Left ventricle myocardium superior (tissue), 1 donor: ENCODE data around the gene KRT71. TPM values are rescaled to one million over a fixed set of nuclear protein-coding genes. Genes with fewer than 3 reads are reported as not detected.

ENCODE experiments used
- ATAC-seq: fragments of 200-7000 bp; cut with Tn5 transposase; one replicate; pipeline ENCODE4 v1.9.1; 2020; ENCODE audit warnings: mild to moderate bottlenecking, moderate library complexity
- DNase-seq: peaks from one replicate; pipeline ENCODE4 v3.0.0-alpha.2; 2020
- intact Hi-C: fragments of 100-400 bp; cut with micrococcal nuclease; formaldehyde crosslinking; loops from one replicate; pipeline ENCODE4 v1.11.0; 2022
- total RNA-seq: library from RNA; stranded (reverse); fragmentation: NEBNext Ultra II Directional; extraction: Animal tissue kit (Norgen Biotek cat#: 25700); gene quantifications from one replicate; pipeline ENCODE4 v1.2.1, GENCODE V29; 2021
- donor health status: DM: no; HTN: yes; CAD: no; lungs with severe emphysema.

Gene KRT71
- total RNA-seq, 1 donor from 2014 or later = not detected

GRCh38 chr12:52527121-52527800 is 25.7 kb downstream of the KRT71 start:
- DNase-seq = no peak
- no peak for ATAC-seq
- intact Hi-C loops = no loop called here

GRCh38 chr12:52526511-52526951 is 26.4 kb downstream of the KRT71 start:
- ATAC-seq (no peak), DNase-seq (no peak)

DNA sequence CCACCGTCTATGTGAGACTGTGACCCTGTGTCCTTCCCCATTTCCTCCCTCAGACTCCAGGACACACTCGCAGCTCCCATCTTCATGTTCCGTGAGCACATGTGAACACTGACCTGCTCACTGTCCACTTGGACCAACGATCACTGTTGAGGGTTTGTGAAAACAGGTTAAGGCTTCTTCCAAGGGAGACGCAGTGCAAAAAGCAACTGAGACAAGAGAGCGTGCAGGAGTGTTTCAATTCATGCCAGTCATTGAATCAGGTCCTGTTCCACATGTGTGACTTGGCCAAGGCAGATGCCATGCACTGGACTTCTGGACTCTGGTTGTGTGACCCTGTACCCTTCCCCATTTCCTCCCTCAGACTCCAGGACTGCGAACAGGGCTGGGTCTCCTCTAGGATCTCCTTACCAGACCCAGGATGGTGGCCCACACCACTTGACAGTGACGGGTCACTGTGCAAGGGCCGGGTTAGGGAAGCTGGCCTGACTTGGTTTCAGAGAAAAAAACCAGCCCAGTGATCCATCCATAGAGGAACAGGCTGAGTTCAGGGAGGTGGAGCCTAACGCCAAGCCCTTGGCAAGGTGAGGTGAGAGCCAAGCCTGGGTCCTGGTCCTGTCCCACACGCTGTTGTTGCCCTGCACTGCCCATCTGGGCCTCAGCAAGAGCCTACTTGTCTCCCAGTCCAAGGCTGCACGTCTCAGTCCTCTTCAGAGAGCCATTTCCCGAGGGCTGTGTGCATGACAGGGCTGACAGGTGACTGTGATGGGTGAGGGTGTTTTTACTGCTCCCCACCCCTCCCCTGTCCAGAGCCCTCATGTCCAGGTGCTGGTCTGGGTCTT is 27.1 kb downstream of the KRT71 start:
- ATAC-seq (no peak), DNase-seq (no peak)
- intact Hi-C loops = no loop called here

More at GRCh38 chr12:52526511-52526951, 26.4 kb downstream of the KRT71 start:
- intact Hi-C loops = no loop called here

DNA sequence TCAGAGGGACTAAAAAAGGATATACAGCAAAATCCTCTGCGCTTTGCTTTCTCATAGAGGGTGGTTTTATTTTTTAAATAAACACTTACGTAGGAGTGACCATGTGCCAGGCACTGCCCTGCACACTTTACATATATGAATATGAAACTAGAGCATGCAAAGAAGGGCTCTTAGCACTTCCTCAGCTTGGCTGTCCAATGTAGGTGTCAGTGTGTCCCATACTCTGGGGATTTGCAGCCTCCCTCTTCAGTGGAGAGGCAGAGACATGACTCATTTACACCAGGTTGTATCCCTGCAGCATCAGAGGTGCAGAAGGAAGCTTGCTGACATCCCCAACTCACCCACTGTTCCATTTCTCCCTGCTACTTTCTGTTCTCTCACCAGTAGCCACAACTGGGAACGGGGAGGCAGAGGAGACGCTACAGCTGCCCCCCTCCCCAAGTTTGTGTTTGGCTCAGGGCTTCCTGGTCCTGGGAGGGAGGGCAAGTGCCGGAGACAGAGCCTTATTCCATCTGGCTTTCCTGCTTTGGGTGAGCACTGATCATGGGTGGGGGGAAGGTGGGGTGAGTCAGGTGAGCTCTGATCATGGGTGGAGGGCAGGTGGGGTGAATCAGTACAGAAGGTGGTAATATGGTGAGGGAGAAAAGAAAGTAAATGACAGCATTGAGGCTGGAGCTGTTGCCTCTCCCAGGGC is 27.9 kb downstream of the KRT71 start:
- DNase-seq (no peak), ATAC-seq (no peak)
- intact Hi-C loops = no loop called here

- DNase-seq = no peak
- ATAC-seq = no peak
- intact Hi-C loops = no loop called here
Observed at GRCh38 chr12:52524241-52524897, 28.6 kb downstream of the KRT71 start.

DNA sequence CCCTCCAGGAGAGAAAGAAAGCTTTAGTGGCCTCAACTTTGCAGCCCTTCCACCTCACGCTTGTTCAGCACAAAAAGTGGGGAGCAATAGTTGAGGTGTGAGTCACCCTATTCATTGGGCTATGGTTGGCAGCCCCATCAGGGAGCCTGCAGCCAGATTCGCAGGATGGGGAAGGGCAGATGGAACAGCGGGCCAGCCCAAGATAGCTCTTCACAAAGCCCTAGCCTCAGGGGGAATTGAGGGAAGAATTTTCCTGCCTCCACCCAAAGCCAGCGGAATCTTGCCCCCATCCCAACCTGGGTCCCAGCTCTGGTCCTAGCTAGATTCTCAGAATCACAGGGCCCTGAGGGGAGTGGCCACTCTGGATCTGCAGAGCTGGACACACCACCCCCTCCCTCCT is 29.1 kb downstream of the KRT71 start:
- intact Hi-C loops = no loop called here
- ATAC-seq (no peak), DNase-seq (no peak)

DNA sequence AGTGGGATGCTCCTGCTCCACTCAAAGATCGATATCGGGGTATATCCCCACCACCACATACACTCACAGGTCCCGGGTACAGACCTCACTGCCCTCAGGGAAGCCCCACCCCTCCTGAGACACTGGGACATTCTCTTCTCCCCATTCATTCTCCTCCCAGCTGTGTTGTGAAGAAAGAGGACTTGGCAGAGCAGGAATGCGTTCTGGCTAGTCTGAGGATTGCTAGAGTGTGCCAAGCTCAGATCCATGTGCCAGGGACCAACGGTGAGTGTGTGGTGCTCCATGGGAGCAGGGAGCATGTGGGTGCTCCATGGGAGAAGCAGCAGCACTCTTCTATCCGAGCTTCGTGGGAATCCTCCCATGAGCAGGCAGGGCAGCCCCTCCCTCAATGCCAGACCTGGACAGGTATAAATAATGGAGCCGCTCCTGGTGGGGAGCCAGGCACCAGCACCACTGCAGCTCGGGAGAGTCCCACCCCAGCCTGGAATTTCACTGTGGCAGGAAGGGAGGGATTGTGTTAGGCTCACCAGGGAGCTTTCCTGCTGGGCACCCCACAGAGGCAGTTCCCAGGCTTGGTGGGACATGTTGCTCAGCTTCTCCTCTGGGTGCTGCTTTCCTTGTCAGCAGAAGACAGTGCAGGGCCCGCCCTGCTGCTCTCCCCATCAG is 30.5 kb downstream of the KRT71 start:
- intact Hi-C loops = no loop called here
- ATAC-seq (peak; percentile 56), DNase-seq (no peak)

DNA sequence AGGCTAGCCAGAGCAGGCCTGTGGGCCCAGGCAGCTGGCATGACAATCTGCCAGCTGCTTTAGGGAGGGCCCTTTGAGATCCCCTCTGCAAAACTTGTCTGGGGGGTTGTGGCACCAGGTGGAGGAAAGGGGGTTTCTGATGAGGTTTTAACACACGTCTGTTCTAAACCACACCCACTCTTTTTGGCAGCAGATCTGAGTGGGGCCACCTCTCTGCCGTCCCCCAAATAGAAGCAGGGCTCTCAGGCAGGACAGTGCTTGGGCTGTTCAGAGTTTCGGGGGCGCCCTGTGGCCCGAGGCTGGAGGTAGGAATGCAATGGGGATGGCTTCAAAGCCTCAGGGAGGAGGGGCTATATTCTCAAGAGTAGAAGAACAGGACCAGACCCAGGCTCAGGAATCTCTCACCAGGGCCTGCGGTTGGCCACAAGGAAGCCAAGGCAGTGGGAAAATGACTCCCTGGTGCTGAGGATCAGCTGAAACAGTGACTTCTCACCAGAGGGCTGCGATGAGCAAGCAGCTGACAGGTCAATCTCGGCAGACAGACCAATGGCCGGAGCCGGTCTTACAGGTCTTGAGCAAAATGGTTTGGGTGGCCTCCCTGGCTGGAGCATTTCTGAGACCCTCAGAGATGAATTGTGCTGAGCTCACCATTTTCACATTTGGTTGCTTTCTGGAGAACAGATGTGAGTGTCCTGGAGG is 31.2 kb downstream of the KRT71 start:
- intact Hi-C loops = no loop called here
- ATAC-seq = no peak
- no peak for DNase-seq

DNA sequence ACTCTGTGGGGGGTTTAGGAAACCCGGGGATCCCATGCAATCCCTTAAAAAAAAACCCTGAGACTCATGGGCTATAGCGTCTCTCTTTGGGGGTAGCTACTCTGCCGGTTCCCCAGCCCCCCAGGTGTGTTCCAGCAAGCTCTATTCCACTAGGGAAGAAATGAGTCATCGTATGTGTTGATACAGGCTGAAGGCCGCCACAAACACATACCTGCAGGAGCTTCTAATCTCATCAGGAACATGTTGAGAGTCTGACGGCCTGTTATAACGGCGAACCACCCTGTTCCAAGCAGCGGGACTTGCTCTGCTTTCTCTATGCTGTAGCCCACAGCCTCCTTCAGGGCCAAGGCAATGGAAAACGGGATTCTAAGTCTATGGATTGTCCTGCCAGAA is 31.8 kb downstream of the KRT71 start:
- peak; percentile 60 for ATAC-seq
- no peak for DNase-seq
- intact Hi-C loops = no loop called here

GRCh38 chr12:52519826-52520662 is 32.9 kb downstream of the KRT71 start, which contains the start of gene KRT5:
TSS of gene KRT5 (minus strand) at chr12:52520394. CDS start at chr12:52520296, 98 bp downstream.
- intact Hi-C loops = no loop called here
- no peak for ATAC-seq
- no peak for DNase-seq

- intact Hi-C loops = no loop called here
- DNase-seq = no peak
- ATAC-seq = no peak
Observed at GRCh38 chr12:52519387-52519703, 33.6 kb downstream of the KRT71 start.

DNA sequence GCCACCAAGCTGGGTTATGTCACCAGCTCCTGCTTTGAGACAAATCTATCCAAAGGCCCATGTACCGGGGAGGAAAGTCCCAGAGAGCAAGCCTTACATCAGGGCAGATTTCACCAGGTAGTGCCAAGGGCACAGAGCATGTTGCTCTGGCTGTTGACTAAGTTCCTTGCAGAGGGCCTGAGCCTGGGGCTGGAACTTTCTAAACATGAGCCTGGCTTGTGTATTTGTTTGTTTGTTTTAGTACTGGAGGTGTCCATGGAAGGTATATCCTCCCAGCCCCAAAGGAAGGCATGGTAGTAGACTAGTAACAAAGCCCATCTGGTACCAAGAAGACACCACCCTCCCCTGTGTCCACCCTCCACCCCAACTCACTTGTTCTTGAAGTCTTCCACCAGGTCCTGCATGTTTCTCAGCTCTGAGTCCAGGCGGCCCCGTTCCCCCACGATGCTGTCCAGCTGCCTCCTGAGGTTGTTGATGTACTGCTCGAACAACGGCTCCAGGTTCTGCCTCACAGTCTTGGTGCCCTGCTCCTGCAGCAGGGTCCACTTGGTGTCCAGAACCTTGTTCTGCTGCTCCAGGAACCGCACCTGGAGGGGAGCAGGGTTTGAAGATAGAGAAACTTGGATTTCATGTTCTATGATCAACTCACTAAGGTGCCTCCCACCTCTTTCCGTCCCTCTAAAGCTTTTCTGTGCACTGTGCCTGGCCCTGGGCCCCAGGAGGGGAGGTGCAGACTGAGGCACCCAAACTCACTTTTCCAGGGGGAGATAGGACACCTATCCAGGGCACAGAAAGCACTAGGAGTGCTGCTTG is 34.2 kb downstream of the KRT71 start:
- no peak for DNase-seq
- ATAC-seq = no peak
- intact Hi-C loops = no loop called here

DNA sequence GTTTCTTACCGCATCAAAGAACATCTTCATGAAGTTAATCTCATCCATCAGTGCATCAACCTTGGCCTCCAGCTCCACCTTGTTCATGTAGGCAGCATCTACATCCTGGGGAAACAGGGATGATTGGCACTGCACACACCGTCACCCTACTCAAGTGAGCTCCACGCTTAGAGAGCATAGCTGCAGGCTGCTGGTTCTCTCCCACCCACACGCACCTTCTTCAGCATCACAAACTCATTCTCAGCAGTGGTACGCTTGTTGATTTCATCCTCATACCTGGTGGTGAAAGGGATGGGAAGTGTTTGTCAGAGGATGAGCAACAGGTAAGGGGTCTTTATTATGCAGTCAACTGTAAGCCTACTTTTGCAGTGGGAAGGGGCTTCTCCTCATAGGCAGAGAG is 35.1 kb downstream of the KRT71 start:
- ATAC-seq (no peak), DNase-seq (no peak)
- intact Hi-C loops = no loop called here

DNA sequence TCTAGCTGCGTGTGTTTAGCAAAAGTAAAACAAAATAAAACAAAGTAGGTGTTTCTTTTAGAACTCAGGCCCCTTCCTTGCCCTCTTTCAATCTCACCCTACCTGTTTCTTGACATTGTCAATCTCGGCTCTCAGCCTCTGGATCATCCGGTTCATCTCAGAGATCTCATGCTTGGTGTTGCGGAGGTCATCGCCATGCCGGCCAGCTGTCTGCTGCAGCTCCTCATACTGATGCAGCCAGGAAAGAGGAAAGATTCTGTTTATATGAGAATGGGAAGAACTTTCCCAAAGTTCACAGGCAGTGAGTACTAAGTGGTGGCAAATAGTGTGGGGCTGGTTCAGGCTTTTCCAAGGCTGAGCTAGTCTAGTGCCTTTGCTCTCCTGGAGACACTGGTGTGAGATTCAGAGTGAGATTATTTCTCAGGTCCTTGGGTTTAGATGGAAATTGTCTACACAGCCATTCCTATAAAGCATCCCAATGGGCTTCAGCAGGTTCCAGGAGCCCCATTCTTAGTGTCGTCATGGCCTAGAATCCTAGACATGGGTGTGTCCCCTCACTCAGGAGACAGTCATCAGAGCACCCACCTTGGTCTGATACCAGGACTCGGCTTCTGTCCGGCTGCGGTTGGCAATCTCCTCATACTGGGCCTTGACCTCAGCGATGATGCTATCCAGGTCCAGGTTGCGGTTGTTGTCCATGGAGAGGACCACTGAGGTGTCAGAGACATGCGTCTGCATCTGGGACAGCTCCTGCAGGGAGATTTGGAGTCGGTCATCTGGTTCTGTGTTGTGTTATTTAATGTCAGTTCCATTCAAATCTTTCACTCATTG is 35.7 kb downstream of the KRT71 start:
- intact Hi-C loops = no loop called here
- ATAC-seq (no peak), DNase-seq (no peak)

GRCh38 chr12:52515927-52516831 is 36.8 kb downstream of the KRT71 start:
- DNase-seq (no peak), ATAC-seq (no peak)
- intact Hi-C loops = no loop called here
